Nephron (organoid): Measurements from ENCODE around the gene USP35.

Source experiments
- H3K27ac Mint-ChIP-seq, 3 experiments: 2 replicates each; pipeline ENCODE4 v1.8.0; 2020; ENCODE audit warnings: mixed read lengths in 3 of 3, mild to moderate bottlenecking in 2 of 3, moderate library complexity in 1 of 3
- H3K27me3 Mint-ChIP-seq: 2 replicates; pipeline ENCODE4 v1.8.0; 2021; ENCODE audit warnings: low read depth, mild to moderate bottlenecking, moderate library complexity, mixed read lengths
- H3K36me3 Mint-ChIP-seq: 2 replicates; pipeline ENCODE4 v1.8.0; 2020; ENCODE audit warnings: low read depth, mixed read lengths
- H3K4me1 Mint-ChIP-seq: 2 replicates; pipeline ENCODE4 v1.8.0; 2020; ENCODE audit warnings: mixed read lengths
- H3K4me3 Mint-ChIP-seq, 3 experiments: 2 replicates each; pipeline ENCODE4 v1.8.0; 2020; ENCODE audit warnings: mild to moderate bottlenecking in 3 of 3, mixed read lengths in 3 of 3, moderate library complexity in 2 of 3
- H3K9me3 Mint-ChIP-seq: 2 replicates; pipeline ENCODE4 v1.8.0; 2020; ENCODE audit warnings: mixed read lengths
- TF ChIP-seq, protein P1 (sequence below), 3 experiments: fragments of 200-600 bp; sonication (generic); IDR thresholded peaks; one replicate each; pipeline ENCODE4 v1.5.0; 2021; ENCODE audit warnings: antibody characterized with exemption in 3 of 3; ENCODE audit not compliant: unreplicated experiment in 3 of 3

USP35 gene

GRCh38 chr11:78202733-78203167, 14.0 kb downstream of the USP35 start:
- H3K9me3 Mint-ChIP-seq = no peaks in the 10 kb centered on the region
- TF ChIP-seq, protein P1, sequence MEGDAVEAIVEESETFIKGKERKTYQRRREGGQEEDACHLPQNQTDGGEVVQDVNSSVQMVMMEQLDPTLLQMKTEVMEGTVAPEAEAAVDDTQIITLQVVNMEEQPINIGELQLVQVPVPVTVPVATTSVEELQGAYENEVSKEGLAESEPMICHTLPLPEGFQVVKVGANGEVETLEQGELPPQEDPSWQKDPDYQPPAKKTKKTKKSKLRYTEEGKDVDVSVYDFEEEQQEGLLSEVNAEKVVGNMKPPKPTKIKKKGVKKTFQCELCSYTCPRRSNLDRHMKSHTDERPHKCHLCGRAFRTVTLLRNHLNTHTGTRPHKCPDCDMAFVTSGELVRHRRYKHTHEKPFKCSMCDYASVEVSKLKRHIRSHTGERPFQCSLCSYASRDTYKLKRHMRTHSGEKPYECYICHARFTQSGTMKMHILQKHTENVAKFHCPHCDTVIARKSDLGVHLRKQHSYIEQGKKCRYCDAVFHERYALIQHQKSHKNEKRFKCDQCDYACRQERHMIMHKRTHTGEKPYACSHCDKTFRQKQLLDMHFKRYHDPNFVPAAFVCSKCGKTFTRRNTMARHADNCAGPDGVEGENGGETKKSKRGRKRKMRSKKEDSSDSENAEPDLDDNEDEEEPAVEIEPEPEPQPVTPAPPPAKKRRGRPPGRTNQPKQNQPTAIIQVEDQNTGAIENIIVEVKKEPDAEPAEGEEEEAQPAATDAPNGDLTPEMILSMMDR (IDR thresholded peaks at IDR 0.05; ENCODE audit: unreplicated experiment in 3 of 3) = no peak
- H3K27ac Mint-ChIP-seq = no peak overlapping the region
- H3K4me3 Mint-ChIP-seq = no peak overlapping the region
- H3K4me1 Mint-ChIP-seq = no peaks in the 10 kb centered on the region
- peaks cover 14% of the 10 kb centered on the region for H3K36me3 Mint-ChIP-seq
- no peaks in the 10 kb centered on the region for H3K27me3 Mint-ChIP-seq

DNA sequence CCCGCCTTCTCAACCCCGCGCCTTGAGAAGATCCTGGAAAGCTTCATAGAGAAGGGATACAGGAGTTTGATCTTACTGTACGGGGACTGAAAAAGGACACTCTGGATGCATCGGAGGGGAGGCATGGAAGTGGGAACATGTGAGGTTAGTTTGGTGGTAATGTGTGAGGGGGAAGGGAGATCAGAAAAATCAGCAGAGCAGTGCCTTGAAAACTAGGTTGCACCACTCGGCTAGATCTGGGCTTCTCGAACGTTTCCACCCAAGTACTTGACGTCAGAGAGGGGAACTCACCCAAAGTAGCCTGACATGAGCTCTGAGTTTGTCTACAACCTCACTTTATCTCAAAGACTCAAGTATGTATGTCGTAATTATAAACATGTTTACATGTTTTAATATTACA, 14.5 kb downstream of the USP35 start:
- TF ChIP-seq, protein P1 (IDR thresholded peaks at IDR 0.05; ENCODE audit: unreplicated experiment in 3 of 3) = no peak
- Mint-ChIP-seq H3K27ac (no peak overlapping the region), H3K9me3 (no peaks in the 10 kb centered on the region), H3K4me3 (no peak overlapping the region), H3K4me1 (no peaks in the 10 kb centered on the region), H3K27me3 (no peaks in the 10 kb centered on the region), H3K36me3 (peaks cover 14% of the 10 kb centered on the region)

DNA sequence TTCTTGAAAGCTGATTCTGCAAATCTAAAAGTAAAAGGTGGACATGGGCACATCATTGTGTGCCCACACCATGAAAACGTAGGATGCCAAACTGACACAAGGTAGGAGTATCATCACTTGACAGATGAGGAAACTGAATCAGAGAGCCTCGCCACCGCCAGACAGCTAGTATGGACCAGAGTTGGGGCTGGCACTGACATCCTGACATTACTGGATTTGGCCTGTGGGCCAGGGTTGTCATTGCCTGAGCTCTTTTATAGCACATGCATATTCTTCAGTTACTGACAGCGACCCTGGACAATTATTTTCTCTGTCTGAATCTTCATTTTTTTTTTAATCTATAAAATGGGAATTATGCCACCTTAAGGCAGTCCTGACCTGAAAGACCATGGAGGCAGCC, 16.5 kb downstream of the USP35 start:
- no peaks in the 10 kb centered on the region for H3K27me3 Mint-ChIP-seq
- H3K4me3 Mint-ChIP-seq = no peak overlapping the region
- no peaks in the 10 kb centered on the region for H3K9me3 Mint-ChIP-seq
- H3K27ac Mint-ChIP-seq = no peak overlapping the region
- peaks cover 27% of the 10 kb centered on the region for H3K36me3 Mint-ChIP-seq
- H3K4me1 Mint-ChIP-seq = no peaks in the 10 kb centered on the region
- TF ChIP-seq, protein P1 (IDR thresholded peaks at IDR 0.05; ENCODE audit: unreplicated experiment in 3 of 3) = no peak

GRCh38 chr11:78205691-78206090, 17.0 kb downstream of the USP35 start:
- TF ChIP-seq, protein P1 (IDR thresholded peaks at IDR 0.05; ENCODE audit: unreplicated experiment in 3 of 3) = no peak
- H3K4me3 Mint-ChIP-seq = no peak overlapping the region
- no peaks in the 10 kb centered on the region for H3K4me1 Mint-ChIP-seq
- H3K27ac Mint-ChIP-seq = no peak overlapping the region
- no peaks in the 10 kb centered on the region for H3K27me3 Mint-ChIP-seq
- H3K36me3 Mint-ChIP-seq = peaks cover 32% of the 10 kb centered on the region
- no peaks in the 10 kb centered on the region for H3K9me3 Mint-ChIP-seq

DNA sequence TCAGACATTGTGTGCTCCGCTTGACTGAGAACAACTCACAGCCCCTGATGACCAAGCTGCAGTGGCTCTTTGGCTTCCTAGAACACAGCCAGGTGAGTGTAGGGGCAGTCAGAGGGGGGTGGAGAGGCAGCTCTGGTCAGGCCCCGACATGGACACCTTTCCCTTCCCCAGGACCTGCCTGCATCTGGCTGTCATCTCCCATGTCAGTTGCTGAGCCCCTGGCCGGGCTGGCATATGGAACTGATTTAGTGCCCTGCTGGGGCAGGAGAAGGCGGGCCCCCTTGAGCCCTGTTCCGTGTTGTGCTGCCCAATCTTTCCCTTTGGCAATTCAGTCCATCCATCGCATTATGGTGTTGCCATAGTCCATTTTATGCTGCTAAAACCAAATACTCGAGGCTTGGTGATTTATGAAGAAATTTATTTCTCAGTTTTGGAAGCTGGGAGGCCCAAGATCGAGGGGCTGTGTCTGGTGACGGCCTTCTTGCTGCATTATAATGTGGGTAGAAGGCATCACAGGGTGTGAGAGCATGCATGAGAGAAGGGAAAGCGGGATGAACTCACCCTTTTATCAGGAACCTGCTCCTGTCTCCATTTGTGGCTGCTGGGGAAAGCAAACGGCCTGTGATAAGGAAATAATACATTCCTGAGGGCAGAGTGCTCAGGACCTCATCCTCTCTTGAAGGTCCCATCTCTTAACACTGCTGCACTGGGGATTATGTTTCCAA, 19.0 kb downstream of the USP35 start:
- Mint-ChIP-seq H3K4me3 (no peak overlapping the region), H3K4me1 (no peaks in the 10 kb centered on the region), H3K9me3 (no peaks in the 10 kb centered on the region), H3K27me3 (no peaks in the 10 kb centered on the region), H3K36me3 (peaks cover 47% of the 10 kb centered on the region), H3K27ac (no peak overlapping the region)
- TF ChIP-seq, protein P1 (IDR thresholded peaks at IDR 0.05; ENCODE audit: unreplicated experiment in 3 of 3) = no peak
